SIG-M5 treated with dmso at 0.1 percent for 504 hours (cell line): ENCODE results near the gene MLLT3.

Source experiments
- DNase-seq: peaks from one replicate; lab custom pipeline; 2025; ENCODE audit not compliant: unreplicated experiment; lab: John Stamatoyannopoulos, UW

The MLLT3 gene

GRCh38 chr9:20480249-20480648 is 142.1 kb downstream of the MLLT3 start:
- DNase-seq = no peak

- no peak for DNase-seq
These were observed 142.7 kb downstream of the MLLT3 start for GRCh38 chr9:20479419-20480155.

GRCh38 chr9:20478786-20479185 is 143.5 kb downstream of the MLLT3 start:
- DNase-seq = no peak

GRCh38 chr9:20477940-20478620 is 144.2 kb downstream of the MLLT3 start:
- DNase-seq = no peak

GRCh38 chr9:20476912-20477521 is 145.3 kb downstream of the MLLT3 start:
- no peak for DNase-seq

- DNase-seq = no peak
These were observed 147.8 kb downstream of the MLLT3 start for GRCh38 chr9:20474496-20474895.

- DNase-seq = no peak
These were observed 148.7 kb downstream of the MLLT3 start for GRCh38 chr9:20473515-20474013.

GRCh38 chr9:20472342-20473045 is 149.8 kb downstream of the MLLT3 start:
- DNase-seq = no peak

GRCh38 chr9:20466328-20467008 is 155.8 kb downstream of the MLLT3 start:
- no peak for DNase-seq

GRCh38 chr9:20464242-20464641 is 158.1 kb downstream of the MLLT3 start:
- no peak for DNase-seq

- DNase-seq = no peak
These were observed 158.5 kb downstream of the MLLT3 start for GRCh38 chr9:20463823-20464222.

GRCh38 chr9:20462410-20462809 is 159.9 kb downstream of the MLLT3 start:
- no peak for DNase-seq

GRCh38 chr9:20447291-20447690 is 175.0 kb downstream of the MLLT3 start:
- DNase-seq = no peak

GRCh38 chr9:20446248-20446647 is 176.1 kb downstream of the MLLT3 start:
- no peak for DNase-seq

GRCh38 chr9:20442461-20443319 is 179.6 kb downstream of the MLLT3 start:
- DNase-seq = no peak

- DNase-seq = no peak
These were observed 180.4 kb downstream of the MLLT3 start for GRCh38 chr9:20441711-20442423.

- no peak for DNase-seq
These were observed 181.1 kb downstream of the MLLT3 start for GRCh38 chr9:20441166-20441565.

GRCh38 chr9:20437476-20437875 is 184.8 kb downstream of the MLLT3 start:
- DNase-seq = no peak

GRCh38 chr9:20436476-20437195 is 185.7 kb downstream of the MLLT3 start:
- DNase-seq = no peak
